Measurements from ENCODE around the gene SETD2.
A peak's percentile ranks its signal among the peaks of the same experiment; 100 is the strongest.

Gene SETD2

DNA sequence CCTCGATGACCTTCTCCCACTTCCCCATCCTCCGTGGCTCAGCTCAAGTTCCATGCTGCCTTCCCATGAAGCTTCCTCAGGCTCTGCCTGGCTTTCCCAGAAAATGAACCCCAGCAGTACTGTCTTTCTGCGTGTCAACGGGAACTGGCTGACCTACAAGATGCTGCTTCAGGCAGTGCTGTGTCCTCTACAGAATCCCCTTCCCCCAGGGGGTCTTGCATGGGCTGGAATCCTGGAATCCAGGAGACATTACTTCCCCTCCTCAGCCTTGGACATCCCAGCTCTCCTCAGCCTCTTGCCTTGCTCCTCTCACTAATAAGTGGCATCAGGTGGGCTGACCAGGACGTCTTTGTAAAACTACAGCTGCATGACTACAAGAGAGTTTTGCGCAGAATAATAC, 192.8 kb downstream of the SETD2 start:
- H3K9me3 Mint-ChIP-seq = no peaks in the 10 kb centered on the region
- H3K27me3 Mint-ChIP-seq (ENCODE audit: low read depth, poor library complexity) = peaks cover 6% of the 10 kb centered on the region
- peaks cover 46% of the 10 kb centered on the region for H3K36me3 Mint-ChIP-seq (ENCODE audit: low read depth)
- DNase-seq = no peak
- H3K4me1 Mint-ChIP-seq = peaks cover 27% of the 10 kb centered on the region
- no peak overlapping the region for H3K4me3 Mint-ChIP-seq
- peak overlapping the region; percentile 61 for H3K27ac Mint-ChIP-seq
- TF ChIP-seq, protein P1, sequence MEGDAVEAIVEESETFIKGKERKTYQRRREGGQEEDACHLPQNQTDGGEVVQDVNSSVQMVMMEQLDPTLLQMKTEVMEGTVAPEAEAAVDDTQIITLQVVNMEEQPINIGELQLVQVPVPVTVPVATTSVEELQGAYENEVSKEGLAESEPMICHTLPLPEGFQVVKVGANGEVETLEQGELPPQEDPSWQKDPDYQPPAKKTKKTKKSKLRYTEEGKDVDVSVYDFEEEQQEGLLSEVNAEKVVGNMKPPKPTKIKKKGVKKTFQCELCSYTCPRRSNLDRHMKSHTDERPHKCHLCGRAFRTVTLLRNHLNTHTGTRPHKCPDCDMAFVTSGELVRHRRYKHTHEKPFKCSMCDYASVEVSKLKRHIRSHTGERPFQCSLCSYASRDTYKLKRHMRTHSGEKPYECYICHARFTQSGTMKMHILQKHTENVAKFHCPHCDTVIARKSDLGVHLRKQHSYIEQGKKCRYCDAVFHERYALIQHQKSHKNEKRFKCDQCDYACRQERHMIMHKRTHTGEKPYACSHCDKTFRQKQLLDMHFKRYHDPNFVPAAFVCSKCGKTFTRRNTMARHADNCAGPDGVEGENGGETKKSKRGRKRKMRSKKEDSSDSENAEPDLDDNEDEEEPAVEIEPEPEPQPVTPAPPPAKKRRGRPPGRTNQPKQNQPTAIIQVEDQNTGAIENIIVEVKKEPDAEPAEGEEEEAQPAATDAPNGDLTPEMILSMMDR (IDR thresholded peaks at IDR 0.05) = no peak

DNA sequence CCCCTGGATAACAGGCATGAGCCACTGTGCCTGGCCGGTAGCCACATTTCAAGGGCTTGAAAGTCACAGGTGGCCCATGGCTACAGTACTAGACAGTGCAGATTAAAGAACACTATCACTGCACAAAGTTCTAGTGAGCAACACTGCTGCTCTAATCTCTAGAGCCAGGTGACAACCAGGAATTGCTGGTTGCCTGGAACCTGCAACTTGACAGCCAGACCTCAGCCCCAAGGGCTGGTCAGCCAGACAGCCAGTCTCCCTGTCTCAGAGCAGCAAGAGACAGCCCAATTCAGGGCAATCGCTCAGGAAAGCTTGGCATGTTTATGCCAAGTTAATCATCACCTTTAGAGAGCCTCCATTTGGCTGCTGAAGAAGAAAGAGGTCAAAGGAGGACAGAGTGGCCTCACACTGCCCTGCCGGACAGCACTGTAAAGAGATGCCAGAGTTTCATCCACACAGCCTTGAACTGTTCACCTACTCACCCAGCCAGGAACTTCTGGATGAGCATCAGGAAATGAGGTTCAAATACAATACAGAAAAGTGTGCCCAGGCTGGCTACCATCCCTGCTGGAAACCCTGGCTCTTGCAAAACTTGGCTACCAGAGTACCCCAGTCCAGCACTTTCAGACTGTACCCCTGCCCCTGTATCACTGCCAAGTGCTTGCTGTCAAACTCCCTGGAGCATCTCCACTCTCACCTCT, 193.4 kb downstream of the SETD2 start:
- no peak for DNase-seq
- no peak overlapping the region for H3K27ac Mint-ChIP-seq
- peaks cover 6% of the 10 kb centered on the region for H3K27me3 Mint-ChIP-seq (ENCODE audit: low read depth, poor library complexity)
- no peak overlapping the region for H3K4me3 Mint-ChIP-seq
- TF ChIP-seq, protein P1 (IDR thresholded peaks at IDR 0.05) = no peak
- peaks cover 52% of the 10 kb centered on the region for H3K36me3 Mint-ChIP-seq (ENCODE audit: low read depth)
- peaks cover 23% of the 10 kb centered on the region for H3K4me1 Mint-ChIP-seq
- H3K9me3 Mint-ChIP-seq = peaks cover 4% of the 10 kb centered on the region

DNA sequence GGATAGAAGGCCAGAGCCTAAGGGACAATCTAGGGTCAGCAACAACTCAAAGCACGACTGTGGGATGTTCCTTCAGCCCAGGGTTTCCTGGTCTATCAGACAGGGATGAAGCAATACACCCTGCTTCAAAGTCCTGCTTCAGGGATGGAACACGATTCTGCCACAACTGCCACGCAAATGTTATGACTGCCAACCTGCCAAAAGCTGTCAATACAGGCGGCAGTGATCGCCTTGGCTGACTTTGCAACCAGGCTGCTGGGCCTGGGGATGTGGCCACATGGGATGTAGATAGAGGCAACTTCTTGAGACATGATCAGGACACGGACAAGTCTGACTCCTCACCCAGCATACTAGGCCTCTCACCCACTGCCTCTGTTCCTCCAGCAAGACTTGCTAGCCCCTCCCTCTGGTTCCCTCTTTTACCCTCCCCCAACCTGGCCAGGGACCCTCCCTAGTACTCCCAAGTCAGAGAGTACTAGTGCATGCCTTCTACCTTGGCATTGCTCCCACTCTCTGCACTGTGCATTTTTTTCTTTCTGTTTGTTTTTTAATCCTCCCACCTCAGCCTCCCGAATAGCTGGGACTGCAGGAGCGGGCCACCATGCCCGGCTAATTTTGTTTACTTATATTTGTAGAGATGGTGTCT, 195.0 kb downstream of the SETD2 start:
- TF ChIP-seq, protein P1 (IDR thresholded peaks at IDR 0.05) = no peak
- peaks cover 12% of the 10 kb centered on the region for H3K4me1 Mint-ChIP-seq
- peaks cover 11% of the 10 kb centered on the region for H3K9me3 Mint-ChIP-seq
- H3K36me3 Mint-ChIP-seq (ENCODE audit: low read depth) = peaks cover 55% of the 10 kb centered on the region
- DNase-seq = no peak
- H3K27me3 Mint-ChIP-seq (ENCODE audit: low read depth, poor library complexity) = peaks cover 1% of the 10 kb centered on the region
- no peak overlapping the region for H3K4me3 Mint-ChIP-seq
- no peak overlapping the region for H3K27ac Mint-ChIP-seq

DNA sequence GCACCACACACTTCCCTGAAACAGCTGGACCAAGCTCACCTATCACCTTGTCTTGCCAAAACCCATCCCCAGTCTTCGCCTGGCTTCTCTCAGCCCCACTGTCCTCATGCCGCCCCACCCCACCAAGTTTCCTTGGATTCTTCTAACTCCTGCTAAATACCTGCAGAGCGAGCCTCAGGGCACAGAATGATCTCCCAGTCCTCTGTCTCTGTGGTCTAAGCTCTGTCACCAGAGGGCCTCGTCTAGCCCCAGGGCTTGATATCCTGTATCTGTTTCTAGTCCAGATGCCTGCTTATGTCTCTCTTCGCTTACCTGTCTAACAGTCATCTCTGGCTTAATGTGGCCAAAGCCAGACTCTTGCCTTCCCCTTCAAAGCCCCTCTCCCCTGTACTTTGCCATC, 197.1 kb downstream of the SETD2 start:
- Mint-ChIP-seq H3K27me3 (ENCODE audit: low read depth, poor library complexity) (no peaks in the 10 kb centered on the region), H3K27ac (peak overlapping the region; percentile 79), H3K9me3 (peaks cover 24% of the 10 kb centered on the region), H3K36me3 (ENCODE audit: low read depth) (peaks cover 56% of the 10 kb centered on the region), H3K4me1 (peaks cover 10% of the 10 kb centered on the region), H3K4me3 (no peak overlapping the region)
- TF ChIP-seq, protein P1 (IDR thresholded peaks at IDR 0.05) = no peak
- no peak for DNase-seq
